ENCODE results near the gene AK8. TPM values are rescaled to one million over a fixed set of nuclear protein-coding genes. Genes with fewer than 3 reads are reported as not detected.

Gene AK8
- total RNA-seq, 1 donor from 2014 or later = 2.1 TPM

GRCh38 chr9:132699956-132700355 is 178.1 kb downstream of the AK8 start:
- H3K9me3 Mint-ChIP-seq = peaks cover 45% of the 10 kb centered on the region
- H3K27me3 Mint-ChIP-seq (ENCODE audit: low read depth) = no peaks in the 10 kb centered on the region
- H3K27ac Mint-ChIP-seq = no peak overlapping the region
- H3K4me3 Mint-ChIP-seq = no peak overlapping the region
- no peak for TF ChIP-seq CTCF (IDR thresholded peaks at IDR 0.05; ENCODE audit: unreplicated experiment)
- no peak for DNase-seq (ENCODE audit: low spot score in 2 of 2, unreplicated experiment in 2 of 2)
- H3K36me3 Mint-ChIP-seq = peaks cover 6% of the 10 kb centered on the region
- no peaks in the 10 kb centered on the region for H3K4me1 Mint-ChIP-seq

GRCh38 chr9:132698989-132699388 is 179.1 kb downstream of the AK8 start:
- Mint-ChIP-seq H3K27me3 (ENCODE audit: low read depth) (no peaks in the 10 kb centered on the region), H3K4me1 (no peaks in the 10 kb centered on the region), H3K27ac (no peak overlapping the region), H3K4me3 (no peak overlapping the region), H3K36me3 (peaks cover 13% of the 10 kb centered on the region), H3K9me3 (peaks cover 51% of the 10 kb centered on the region)
- no peak for DNase-seq (ENCODE audit: low spot score in 2 of 2, unreplicated experiment in 2 of 2)
- TF ChIP-seq CTCF (IDR thresholded peaks at IDR 0.05; ENCODE audit: unreplicated experiment) = no peak

GRCh38 chr9:132697230-132697629 is 180.9 kb downstream of the AK8 start:
- Mint-ChIP-seq H3K36me3 (peaks cover 18% of the 10 kb centered on the region), H3K9me3 (peaks cover 43% of the 10 kb centered on the region), H3K27me3 (ENCODE audit: low read depth) (no peaks in the 10 kb centered on the region), H3K4me3 (no peak overlapping the region), H3K4me1 (no peaks in the 10 kb centered on the region), H3K27ac (no peak overlapping the region)
- DNase-seq (ENCODE audit: low spot score in 2 of 2, unreplicated experiment in 2 of 2) = no peak
- no peak for TF ChIP-seq CTCF (IDR thresholded peaks at IDR 0.05; ENCODE audit: unreplicated experiment)

- H3K9me3 Mint-ChIP-seq = peaks cover 41% of the 10 kb centered on the region
- H3K27me3 Mint-ChIP-seq (ENCODE audit: low read depth) = no peaks in the 10 kb centered on the region
- no peak overlapping the region for H3K4me3 Mint-ChIP-seq
- DNase-seq (ENCODE audit: low spot score in 2 of 2, unreplicated experiment in 2 of 2) = no peak
- H3K27ac Mint-ChIP-seq = no peak overlapping the region
- H3K4me1 Mint-ChIP-seq = peaks cover 7% of the 10 kb centered on the region
- peaks cover 41% of the 10 kb centered on the region for H3K36me3 Mint-ChIP-seq
- no peak for TF ChIP-seq CTCF (IDR thresholded peaks at IDR 0.05; ENCODE audit: unreplicated experiment)
These were observed 183.9 kb downstream of the AK8 start for GRCh38 chr9:132694144-132694543.

GRCh38 chr9:132690696-132691095 is 187.4 kb downstream of the AK8 start:
- Mint-ChIP-seq H3K27me3 (ENCODE audit: low read depth) (no peaks in the 10 kb centered on the region), H3K9me3 (peaks cover 11% of the 10 kb centered on the region), H3K4me1 (peaks cover 7% of the 10 kb centered on the region), H3K4me3 (no peak overlapping the region), H3K27ac (peak overlapping the region; percentile 27), H3K36me3 (peaks cover 52% of the 10 kb centered on the region)
- no peak for TF ChIP-seq CTCF (IDR thresholded peaks at IDR 0.05; ENCODE audit: unreplicated experiment)
- DNase-seq (ENCODE audit: low spot score in 2 of 2, unreplicated experiment in 2 of 2) = no peak

GRCh38 chr9:132683873-132684272 is 194.2 kb downstream of the AK8 start:
- H3K27ac Mint-ChIP-seq = no peak overlapping the region
- no peaks in the 10 kb centered on the region for H3K9me3 Mint-ChIP-seq
- peaks cover 8% of the 10 kb centered on the region for H3K4me1 Mint-ChIP-seq
- no peaks in the 10 kb centered on the region for H3K27me3 Mint-ChIP-seq (ENCODE audit: low read depth)
- no peak for DNase-seq (ENCODE audit: low spot score in 2 of 2, unreplicated experiment in 2 of 2)
- TF ChIP-seq CTCF (IDR thresholded peaks at IDR 0.05; ENCODE audit: unreplicated experiment) = no peak
- no peak overlapping the region for H3K4me3 Mint-ChIP-seq
- peaks cover 47% of the 10 kb centered on the region for H3K36me3 Mint-ChIP-seq
